Loucy (cell line): Measurements from ENCODE around the gene DOCK10.

Source experiments
- H2AFZ ChIP-seq: fragments of 200-600 bp; sonication (generic); 2 replicates; pipeline ENCODE4 v1.6.0; 2016; ENCODE audit warnings: antibody characterized with exemption, mild to moderate bottlenecking, low read length, moderate library complexity
- H3F3A ChIP-seq: fragments of 200-600 bp; 2 replicates; pipeline ENCODE4 v1.6.0; 2016; ENCODE audit warnings: antibody characterized with exemption, low read depth, mild to moderate bottlenecking
- H3K27me3 ChIP-seq: fragments of 200-600 bp; sonication (generic); 2 replicates; pipeline ENCODE4 v1.6.1; 2014; ENCODE audit warnings: low read length, mild to moderate bottlenecking; ENCODE audit not compliant: insufficient read depth, poor library complexity, severe bottlenecking
- H3K36me3 ChIP-seq: fragments of 200-600 bp; sonication (generic); 2 replicates; pipeline ENCODE4 v1.6.1; 2016; ENCODE audit warnings: low read length; ENCODE audit not compliant: insufficient read depth
- H3K4me1 ChIP-seq: fragments of 200-600 bp; sonication (generic); 2 replicates; pipeline ENCODE4 v1.5.1; 2014; ENCODE audit warnings: low read length, mild to moderate bottlenecking; ENCODE audit not compliant: insufficient read depth, poor library complexity, severe bottlenecking
- H3K4me2 ChIP-seq: fragments of 200-600 bp; sonication (generic); 2 replicates; pipeline ENCODE4 v1.6.0; 2014; ENCODE audit warnings: antibody characterized with exemption, low read length, low read depth, mild to moderate bottlenecking; ENCODE audit not compliant: poor library complexity, severe bottlenecking
- H3K4me3 ChIP-seq: fragments of 200-600 bp; sonication (generic); 2 replicates; pipeline ENCODE4 v1.5.1; 2014; ENCODE audit warnings: low read length, mild to moderate bottlenecking, mixed read lengths; ENCODE audit not compliant: poor library complexity, severe bottlenecking
- H3K79me2 ChIP-seq: fragments of 200-600 bp; sonication (generic); 2 replicates; pipeline ENCODE4 v1.6.1; 2014; ENCODE audit warnings: low read length; ENCODE audit not compliant: insufficient read depth
- H3K9ac ChIP-seq: fragments of 200-600 bp; sonication (generic); 2 replicates; pipeline ENCODE4 v1.6.0; 2014; ENCODE audit warnings: mild to moderate bottlenecking, low read depth, low read length, moderate library complexity; ENCODE audit not compliant: poor library complexity, severe bottlenecking
- H3K9me2 ChIP-seq: fragments of 200-600 bp; sonication (generic); replicated peaks from 2 replicates; pipeline ENCODE4 v1.6.1; 2016; ENCODE audit warnings: low read depth, low read length, mixed read lengths
- H3K9me3 ChIP-seq: fragments of 200-600 bp; sonication (generic); 2 replicates; pipeline ENCODE4 v1.6.1; 2014; ENCODE audit warnings: mild to moderate bottlenecking, antibody characterized with exemption, low read length, low read depth; ENCODE audit not compliant: insufficient read depth
- H4K20me1 ChIP-seq: fragments of 200-600 bp; sonication (generic); 2 replicates; pipeline ENCODE4 v1.6.0; 2014; ENCODE audit warnings: antibody characterized with exemption, low read length, mild to moderate bottlenecking; ENCODE audit not compliant: insufficient read depth, poor library complexity, severe bottlenecking
- EZH2phosphoT487 ChIP-seq: fragments of 200-600 bp; IDR thresholded peaks from 2 replicates; pipeline ENCODE4 v1.6.1; 2018; ENCODE audit warnings: antibody characterized with exemption, mild to moderate bottlenecking, moderate library complexity, borderline replicate concordance
- TF ChIP-seq, protein P1 (sequence below): fragments of 200-600 bp; sonication (generic); conservative IDR thresholded peaks from 2 replicates; pipeline ENCODE4 v1.5.1; 2014; ENCODE audit warnings: mild to moderate bottlenecking, antibody characterized with exemption, low read length

DOCK10 gene

GRCh38 chr2:224871813-224872212 lies 170.5 kb downstream of the DOCK10 start:
- Histone ChIP-seq H3F3A (no peaks in the 10 kb centered on the region), H3K9me2 (no peaks in the 10 kb centered on the region), H3K4me2 (no peak overlapping the region)

DNA sequence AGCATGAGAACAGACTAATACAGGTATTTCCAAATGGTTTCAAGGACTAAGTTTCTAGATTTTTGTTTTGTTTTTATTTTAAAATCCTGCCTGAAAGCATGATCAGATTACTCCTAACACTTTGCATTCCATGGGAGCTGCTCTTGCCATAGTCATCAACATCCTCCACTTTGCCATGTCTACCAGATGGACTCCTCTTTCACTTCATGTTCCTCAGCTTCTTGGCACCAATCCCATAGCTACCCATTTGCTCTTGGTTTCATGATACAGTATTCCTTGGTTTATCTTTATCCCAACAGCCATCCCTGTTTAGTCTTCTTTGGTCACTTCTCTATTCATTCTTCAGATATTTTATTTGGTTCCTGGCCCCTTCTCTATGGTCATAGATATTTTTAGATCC lies 171.9 kb downstream of the DOCK10 start:
- Histone ChIP-seq H2AFZ (no peak overlapping the region), H3K36me3 (peaks cover 67% of the 10 kb centered on the region), H3K9me2 (no peaks in the 10 kb centered on the region), H3K9ac (no peak overlapping the region), H3K27me3 (no peaks in the 10 kb centered on the region), H3F3A (no peaks in the 10 kb centered on the region), H3K4me1 (no peaks in the 10 kb centered on the region), H3K9me3 (no peaks in the 10 kb centered on the region), H3K79me2 (no peaks in the 10 kb centered on the region), H3K4me2 (no peak overlapping the region), H3K4me3 (no peak overlapping the region), H4K20me1 (no peaks in the 10 kb centered on the region)
- TF ChIP-seq, protein P1, sequence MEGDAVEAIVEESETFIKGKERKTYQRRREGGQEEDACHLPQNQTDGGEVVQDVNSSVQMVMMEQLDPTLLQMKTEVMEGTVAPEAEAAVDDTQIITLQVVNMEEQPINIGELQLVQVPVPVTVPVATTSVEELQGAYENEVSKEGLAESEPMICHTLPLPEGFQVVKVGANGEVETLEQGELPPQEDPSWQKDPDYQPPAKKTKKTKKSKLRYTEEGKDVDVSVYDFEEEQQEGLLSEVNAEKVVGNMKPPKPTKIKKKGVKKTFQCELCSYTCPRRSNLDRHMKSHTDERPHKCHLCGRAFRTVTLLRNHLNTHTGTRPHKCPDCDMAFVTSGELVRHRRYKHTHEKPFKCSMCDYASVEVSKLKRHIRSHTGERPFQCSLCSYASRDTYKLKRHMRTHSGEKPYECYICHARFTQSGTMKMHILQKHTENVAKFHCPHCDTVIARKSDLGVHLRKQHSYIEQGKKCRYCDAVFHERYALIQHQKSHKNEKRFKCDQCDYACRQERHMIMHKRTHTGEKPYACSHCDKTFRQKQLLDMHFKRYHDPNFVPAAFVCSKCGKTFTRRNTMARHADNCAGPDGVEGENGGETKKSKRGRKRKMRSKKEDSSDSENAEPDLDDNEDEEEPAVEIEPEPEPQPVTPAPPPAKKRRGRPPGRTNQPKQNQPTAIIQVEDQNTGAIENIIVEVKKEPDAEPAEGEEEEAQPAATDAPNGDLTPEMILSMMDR, result no peak
- no peak for TF ChIP-seq EZH2phosphoT487

More at GRCh38 chr2:224871813-224872212, 170.5 kb downstream of the DOCK10 start:
- H3K4me3 ChIP-seq, result no peak overlapping the region
- no peaks in the 10 kb centered on the region for H3K79me2 ChIP-seq
- no peak for TF ChIP-seq EZH2phosphoT487
- TF ChIP-seq, protein P1, result no peak
- no peaks in the 10 kb centered on the region for H3K9me3 ChIP-seq
- H2AFZ ChIP-seq, result no peak overlapping the region
- H3K9ac ChIP-seq, result no peak overlapping the region
- no peaks in the 10 kb centered on the region for H4K20me1 ChIP-seq
- H3K36me3 ChIP-seq, result peaks cover 76% of the 10 kb centered on the region
- no peaks in the 10 kb centered on the region for H3K4me1 ChIP-seq
- no peaks in the 10 kb centered on the region for H3K27me3 ChIP-seq

DNA sequence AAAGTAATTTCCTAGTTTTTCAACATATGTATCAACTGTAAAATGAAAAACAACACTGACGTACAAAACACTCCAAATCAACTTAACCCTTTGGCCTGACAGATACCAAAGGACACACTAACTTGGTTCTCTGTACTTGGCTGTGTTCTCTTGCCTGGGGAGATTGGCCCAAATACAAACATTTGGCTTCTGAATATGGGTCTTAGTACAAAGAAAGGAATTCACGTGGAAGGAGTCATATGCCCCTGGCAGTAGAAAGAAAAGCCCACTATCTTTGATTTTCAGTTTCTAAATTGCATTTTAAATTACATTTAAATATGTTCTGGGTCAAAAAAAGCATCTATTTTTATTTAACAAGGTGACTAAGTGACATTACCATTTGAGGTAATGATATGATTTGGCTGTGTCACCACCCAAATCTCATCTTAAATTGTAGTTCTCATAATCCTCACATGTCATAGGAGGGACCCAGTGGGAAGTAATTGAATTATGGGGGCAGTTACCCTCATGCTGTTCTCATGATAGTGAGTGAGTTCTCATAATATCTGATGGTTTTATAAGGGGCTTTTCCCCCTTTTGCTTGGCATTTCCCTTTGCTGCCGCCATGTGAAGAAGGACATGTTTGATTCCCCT lies 172.6 kb downstream of the DOCK10 start:
- H3K9ac ChIP-seq, result no peak overlapping the region

More for the DNA sequence above, 172.6 kb downstream of the DOCK10 start:
- Histone ChIP-seq H3K36me3 (peaks cover 68% of the 10 kb centered on the region), H3K27me3 (no peaks in the 10 kb centered on the region), H3F3A (no peaks in the 10 kb centered on the region), H4K20me1 (no peaks in the 10 kb centered on the region), H3K4me3 (no peak overlapping the region), H3K79me2 (no peaks in the 10 kb centered on the region), H3K4me1 (no peaks in the 10 kb centered on the region), H3K9me3 (no peaks in the 10 kb centered on the region), H3K9me2 (no peaks in the 10 kb centered on the region), H3K4me2 (no peak overlapping the region), H2AFZ (no peak overlapping the region)
- no peak for TF ChIP-seq EZH2phosphoT487
- TF ChIP-seq, protein P1, result no peak
